OCI-LY7 (cell line): ENCODE data around the gene P2RY8. TPM values are rescaled to one million over a fixed set of nuclear protein-coding genes. Genes with fewer than 3 reads are reported as not detected.
"Not testable (repeated sequence)": the region's sequence is repeated elsewhere in the genome, so short reads cannot be mapped to it uniquely, and the experiment has no call there.

ENCODE experiments used
- BruUV-seq: library from RNA; stranded (reverse); fragments of 400-500 nt; replicated peaks from 2 replicates; lab custom pipeline; 2021; lab: Mats Ljungman, UMichigan
- CTCF ChIA-PET: fragments of 300-600 bp; sonication (Branson Sonifier 250); formaldehyde crosslinking; loops from one replicate; lab custom pipeline; 2022; ENCODE audit warnings: antibody characterized with exemption; ENCODE audit not compliant: unreplicated experiment; lab: Charles Lee
- POLR2A ChIA-PET: fragments of 300-600 bp; sonication (Branson Sonifier 250); formaldehyde crosslinking; loops from one replicate; lab custom pipeline; 2022; ENCODE audit warnings: antibody characterized with exemption; lab: Charles Lee
- DNase-seq: peaks from one replicate; pipeline ENCODE4 v3.0.0-alpha.2; 2015; ENCODE audit warnings: low spot score
- H2AFZ ChIP-seq: fragments of 200-600 bp; sonication (generic), shearing (Covaris generic); 2 replicates; pipeline ENCODE4 v1.6.1; 2014; ENCODE audit warnings: mild to moderate bottlenecking, antibody characterized with exemption, low read length, moderate library complexity
- H3K27ac ChIP-seq: fragments of 200-600 bp; sonication (generic); 2 replicates; pipeline ENCODE4 v1.5.1; 2014; ENCODE audit warnings: mixed run types, low read depth, mild to moderate bottlenecking, moderate library complexity, low read length, inconsistent platforms; ENCODE audit not compliant: poor library complexity, severe bottlenecking
- H3K36me3 ChIP-seq: fragments of 200-600 bp; sonication (generic); 2 replicates; pipeline ENCODE4 v1.6.1; 2014; ENCODE audit warnings: mild to moderate bottlenecking, antibody characterized with exemption, low read length, moderate library complexity, mixed read lengths; ENCODE audit not compliant: insufficient read depth
- H3K4me1 ChIP-seq: fragments of 200-600 bp; sonication (generic); 2 replicates; pipeline ENCODE4 v1.5.1; 2014; ENCODE audit warnings: mild to moderate bottlenecking, low read length; ENCODE audit not compliant: insufficient read depth, poor library complexity, severe bottlenecking
- H3K4me2 ChIP-seq: fragments of 200-600 bp; sonication (generic); 2 replicates; pipeline ENCODE4 v1.6.1; 2014; ENCODE audit warnings: mild to moderate bottlenecking, low read length
- H3K4me3 ChIP-seq: fragments of 200-600 bp; sonication (generic); 2 replicates; pipeline ENCODE4 v1.5.1; 2014; ENCODE audit warnings: mild to moderate bottlenecking, low read depth, low read length; ENCODE audit not compliant: poor library complexity, severe bottlenecking
- H3K79me2 ChIP-seq: fragments of 200-600 bp; sonication (generic); 2 replicates; pipeline ENCODE4 v1.6.1; 2016; ENCODE audit warnings: low read depth, mild to moderate bottlenecking, low read length, moderate library complexity, mixed read lengths; ENCODE audit not compliant: insufficient read depth
- H3K9me2 ChIP-seq: fragments of 200-600 bp; sonication (generic); 2 replicates; pipeline ENCODE4 v1.6.1; 2016; ENCODE audit warnings: mild to moderate bottlenecking, low read length, mixed read lengths; ENCODE audit not compliant: insufficient read depth
- H3K9me3 ChIP-seq: fragments of 200-600 bp; sonication (generic); 2 replicates; pipeline ENCODE4 v1.6.1; 2014; ENCODE audit warnings: mild to moderate bottlenecking, mixed run types, low read length, mixed read lengths
- H4K20me1 ChIP-seq: fragments of 200-600 bp; sonication (generic); 2 replicates; pipeline ENCODE4 v1.6.1; 2014; ENCODE audit warnings: mild to moderate bottlenecking, antibody characterized with exemption, low read length, moderate library complexity, mixed read lengths; ENCODE audit not compliant: insufficient read depth
- CTCF ChIP-seq: fragments of 200-600 bp; sonication (generic); conservative IDR thresholded peaks from 2 replicates; pipeline ENCODE4 v1.5.1; 2014; ENCODE audit warnings: mild to moderate bottlenecking, antibody characterized with exemption, low read length, moderate library complexity, mixed read lengths
- EZH2phosphoT487 ChIP-seq: fragments of 200-600 bp; sonication (generic); IDR thresholded peaks from 2 replicates; pipeline ENCODE4 v1.6.1; 2018; ENCODE audit warnings: low read depth, borderline replicate concordance, mild to moderate bottlenecking, mixed run types, antibody characterized with exemption, low read length, moderate library complexity, mixed read lengths
- intact Hi-C: fragments of 100-400 bp; cut with micrococcal nuclease; formaldehyde crosslinking; loops from one replicate; pipeline ENCODE4 v1.10.0; 2022; ENCODE audit not compliant: unreplicated experiment
- total RNA-seq, 2 experiments: library from RNA; depleted of rRNA in 1 of 2; stranded (reverse); fragments of >200 nt in 1 of 2; shearing (Covaris generic) in 1 of 2; gene quantifications; 2 replicates each; pipeline ENCODE4 v1.2.3, GENCODE V29; 2014 to 2022

The P2RY8 gene
- total RNA-seq, 2 experiments from 2014 or later = 110 to 149 TPM

- no TSS peak for BruUV-seq
- peaks cover 14% of the 10 kb centered on the region for H3K9me3 ChIP-seq
- DNase-seq = no peak
- no peaks in the 10 kb centered on the region for H4K20me1 ChIP-seq
- TF ChIP-seq EZH2phosphoT487 = no peak
- no peak for TF ChIP-seq CTCF
- no peak overlapping the region for H3K27ac ChIP-seq
- peaks cover 34% of the 10 kb centered on the region for H3K36me3 ChIP-seq
- CTCF ChIA-PET = no interaction called here
- no peak overlapping the region for H2AFZ ChIP-seq
- H3K9me2 ChIP-seq = no peaks in the 10 kb centered on the region
- peaks cover 47% of the 10 kb centered on the region for H3K79me2 ChIP-seq
- peaks cover 14% of the 10 kb centered on the region for H3K4me1 ChIP-seq
- intact Hi-C loops = loop anchor here (5.0 to 10.0 kb wide), 3 partner anchors 43 to 1158 kb away; no protein-coding TSS in a partner anchor
- H3K4me3 ChIP-seq = no peak overlapping the region
- no peak overlapping the region for H3K4me2 ChIP-seq
- POLR2A ChIA-PET = no interaction called here
Measured at GRCh38 chrX:1449823-1450149, 87.2 kb downstream of the P2RY8 start.

- no peak overlapping the region for H3K4me3 ChIP-seq
- TF ChIP-seq CTCF (no peak), EZH2phosphoT487 (no peak)
- intact Hi-C loops = no loop called here
- peaks cover 47% of the 10 kb centered on the region for H3K79me2 ChIP-seq
- ChIA-PET CTCF (no interaction called here), POLR2A (no interaction called here)
- BruUV-seq = no TSS peak
- DNase-seq = no peak
- H3K9me2 ChIP-seq = no peaks in the 10 kb centered on the region
- H2AFZ ChIP-seq = no peak overlapping the region
- no peak overlapping the region for H3K27ac ChIP-seq
- no peaks in the 10 kb centered on the region for H4K20me1 ChIP-seq
- peaks cover 8% of the 10 kb centered on the region for H3K4me1 ChIP-seq
- peaks cover 14% of the 10 kb centered on the region for H3K9me3 ChIP-seq
- H3K36me3 ChIP-seq = peaks cover 40% of the 10 kb centered on the region
- no peak overlapping the region for H3K4me2 ChIP-seq
Measured at GRCh38 chrX:1449036-1449822, 87.8 kb downstream of the P2RY8 start.

DNA sequence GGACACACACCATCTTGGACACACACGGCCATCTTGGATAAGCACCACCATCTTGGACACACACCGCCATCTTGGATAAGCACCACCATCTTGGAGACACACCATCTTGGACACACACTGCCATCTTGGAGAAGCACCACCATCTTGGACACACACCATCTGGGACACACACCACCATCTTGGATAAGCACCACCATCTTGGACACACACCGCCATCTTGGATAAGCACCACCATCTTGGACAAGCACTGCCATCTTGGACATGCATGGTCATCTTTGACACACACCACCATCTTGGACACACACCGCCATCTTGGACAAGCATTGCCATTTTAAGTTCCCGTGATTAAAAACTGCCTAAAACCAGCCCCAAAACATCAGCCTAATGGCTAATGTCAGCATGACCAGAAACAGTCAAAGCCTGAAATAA is 88.4 kb downstream of the P2RY8 start:
- H3K79me2 ChIP-seq = peaks cover 47% of the 10 kb centered on the region
- H3K27ac ChIP-seq, H3K9me2 ChIP-seq, H2AFZ ChIP-seq, BruUV-seq, POLR2A ChIA-PET, H3K4me3 ChIP-seq, intact Hi-C loops, CTCF ChIA-PET, DNase-seq, H4K20me1 ChIP-seq, H3K4me2 ChIP-seq, H3K4me1 ChIP-seq: not testable (repeated sequence)
- H3K36me3 ChIP-seq = peaks cover 46% of the 10 kb centered on the region
- peaks cover 14% of the 10 kb centered on the region for H3K9me3 ChIP-seq

- CTCF ChIA-PET, intact Hi-C loops, H2AFZ ChIP-seq, H3K9me2 ChIP-seq, H3K4me3 ChIP-seq, H4K20me1 ChIP-seq, H3K27ac ChIP-seq, POLR2A ChIA-PET, H3K4me2 ChIP-seq, BruUV-seq, DNase-seq, H3K4me1 ChIP-seq: not testable (repeated sequence)
- Histone ChIP-seq H3K36me3 (peaks cover 49% of the 10 kb centered on the region), H3K9me3 (peaks cover 14% of the 10 kb centered on the region), H3K79me2 (peaks cover 47% of the 10 kb centered on the region)
Measured at GRCh38 chrX:1447969-1448572, 88.9 kb downstream of the P2RY8 start.
